HG02623 (cell line): Measurements from ENCODE around the gene CAPN10.

Source experiments
- ATAC-seq: cut with Tn5 transposase; IDR thresholded peaks from one replicate; pipeline ENCODE4 v1.9.1; 2021; ENCODE audit warnings: moderate library complexity; ENCODE audit not compliant: unreplicated experiment

CAPN10 gene

GRCh38 chr2:240622531-240623235, 36.1 kb downstream of the CAPN10 start:
- ATAC-seq: no peak

DNA sequence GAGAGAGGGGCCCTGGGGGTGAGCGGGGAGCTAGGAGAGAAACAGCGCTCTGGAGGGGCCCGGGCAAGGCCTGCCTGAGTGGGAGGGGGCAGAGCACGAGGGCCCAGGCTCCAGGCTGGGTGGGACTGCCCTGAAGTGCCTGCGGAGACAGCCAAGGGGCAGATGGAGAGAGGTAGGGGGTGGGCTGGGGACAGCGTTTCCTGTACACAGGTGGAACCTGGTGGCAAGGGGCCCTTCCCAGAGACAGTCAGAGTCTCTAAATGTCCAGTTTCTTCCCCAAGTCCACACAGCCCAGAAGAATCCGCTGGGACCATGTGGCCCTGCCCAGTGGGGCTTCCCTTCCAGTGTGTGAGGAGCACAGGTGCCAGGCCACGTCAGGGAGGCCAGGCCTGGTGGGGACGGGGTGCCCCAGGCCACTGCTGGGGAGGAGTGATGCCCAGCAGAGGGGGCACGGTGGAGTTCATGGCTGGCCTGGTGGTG, 37.0 kb downstream of the CAPN10 start:
- ATAC-seq: no peak

DNA sequence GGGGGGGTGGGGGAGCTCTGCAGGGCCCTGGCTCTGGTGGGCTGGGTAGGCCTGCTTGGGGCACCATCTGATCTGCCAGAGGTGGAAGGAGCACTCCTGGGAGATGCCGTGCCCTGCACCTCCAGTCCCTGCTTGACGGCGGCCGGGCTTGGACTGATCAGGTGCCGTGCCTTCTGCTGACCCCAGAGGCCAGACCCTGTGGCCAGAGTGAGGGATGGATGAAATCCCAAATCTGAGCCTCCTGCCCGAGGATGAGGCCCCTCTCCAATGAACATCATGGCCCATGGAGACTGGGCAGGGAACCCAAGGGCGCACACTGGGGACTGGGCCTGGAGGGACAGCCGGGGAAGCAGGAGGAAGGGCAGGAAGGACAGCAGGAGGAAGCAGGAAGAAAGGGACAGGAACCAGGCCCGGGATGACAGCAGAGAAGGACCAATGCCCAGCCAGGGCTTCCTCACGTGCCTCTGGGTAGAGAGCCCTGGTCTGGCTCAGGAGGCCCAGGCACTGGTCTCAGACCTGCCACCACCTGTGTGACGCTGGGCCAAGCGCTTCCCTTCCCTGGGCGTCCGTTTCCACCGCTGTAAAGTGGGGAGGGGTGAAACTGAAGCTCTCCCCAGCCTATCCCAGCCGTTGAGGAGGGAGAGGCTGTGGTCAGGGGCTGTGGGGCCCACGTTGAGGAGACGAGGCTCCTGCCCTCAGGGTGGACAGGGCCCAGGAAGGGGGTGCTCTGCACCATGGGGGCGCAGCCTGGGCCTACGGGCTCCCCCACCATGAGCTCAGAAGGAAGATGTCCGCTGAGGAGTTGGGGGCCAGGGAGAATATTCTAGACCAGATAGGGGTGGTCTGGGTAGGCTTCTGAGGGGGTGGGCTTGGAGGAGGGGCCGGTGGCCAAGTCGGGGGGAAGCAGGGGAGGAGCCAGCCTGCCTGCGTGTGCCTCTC, 37.7 kb downstream of the CAPN10 start:
- ATAC-seq: no peak

GRCh38 chr2:240624950-240625621, 38.6 kb downstream of the CAPN10 start, which contains the start of gene GPR35:
Gene GPR35, plus strand, starts transcription at chr2:240625480. Its CDS starts 4,473 bp downstream, at chr2:240629953.
- no peak for ATAC-seq

GRCh38 chr2:240626531-240627300, 40.2 kb downstream of the CAPN10 start:
- ATAC-seq: no peak

DNA sequence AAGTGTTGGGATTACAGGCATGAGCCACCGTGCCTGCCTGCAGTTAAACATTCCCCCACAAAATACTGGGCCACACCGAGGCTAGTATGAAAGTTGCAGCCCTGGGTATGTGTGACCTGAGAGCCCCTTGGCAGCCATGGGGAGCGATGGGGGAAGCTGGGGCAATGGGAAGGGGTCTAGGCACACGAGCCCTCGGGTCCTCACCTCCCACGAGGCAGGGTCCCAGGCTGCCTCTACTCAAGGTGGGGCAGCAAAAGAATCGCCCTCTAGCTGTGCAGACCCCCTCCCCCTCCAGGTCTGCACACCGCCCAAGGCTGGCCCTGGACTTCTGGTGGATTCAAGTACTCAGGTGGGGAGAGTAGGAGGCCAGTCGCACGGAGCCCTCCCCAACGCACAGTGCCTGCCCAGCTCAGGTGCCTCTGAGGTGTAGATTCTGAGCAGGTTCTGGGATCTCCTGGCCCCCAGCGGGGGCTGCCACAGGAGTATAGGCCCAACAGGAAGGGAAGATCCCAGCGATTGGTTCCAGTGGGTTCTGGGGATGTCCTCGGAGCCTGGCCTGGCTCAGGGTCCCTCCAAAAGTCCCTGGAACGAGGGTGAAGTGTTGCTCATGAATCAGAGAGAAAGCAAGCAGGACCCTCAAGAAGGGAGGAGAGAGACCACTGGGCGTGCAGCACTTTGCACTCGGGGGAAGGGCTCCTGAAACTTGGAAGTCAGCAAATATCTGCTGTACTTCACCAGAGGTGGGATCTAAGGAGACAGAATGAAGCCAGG, 41.4 kb downstream of the CAPN10 start:
- no peak for ATAC-seq

DNA sequence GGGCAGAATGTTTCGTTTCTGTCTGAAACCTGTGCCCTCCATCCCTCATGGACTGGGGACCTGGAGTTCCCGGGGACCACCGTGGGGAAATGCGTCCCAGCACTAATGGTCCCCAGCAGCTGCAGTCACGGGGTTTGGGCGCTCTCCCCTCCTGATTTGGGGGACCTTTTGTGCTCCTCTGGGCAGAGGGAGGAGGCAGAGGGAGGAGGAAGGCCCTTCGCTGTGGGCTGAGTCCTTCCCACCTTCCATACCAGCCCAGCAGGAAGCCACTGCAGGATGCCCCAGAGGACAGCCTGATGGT, 41.9 kb downstream of the CAPN10 start:
- no peak for ATAC-seq

DNA sequence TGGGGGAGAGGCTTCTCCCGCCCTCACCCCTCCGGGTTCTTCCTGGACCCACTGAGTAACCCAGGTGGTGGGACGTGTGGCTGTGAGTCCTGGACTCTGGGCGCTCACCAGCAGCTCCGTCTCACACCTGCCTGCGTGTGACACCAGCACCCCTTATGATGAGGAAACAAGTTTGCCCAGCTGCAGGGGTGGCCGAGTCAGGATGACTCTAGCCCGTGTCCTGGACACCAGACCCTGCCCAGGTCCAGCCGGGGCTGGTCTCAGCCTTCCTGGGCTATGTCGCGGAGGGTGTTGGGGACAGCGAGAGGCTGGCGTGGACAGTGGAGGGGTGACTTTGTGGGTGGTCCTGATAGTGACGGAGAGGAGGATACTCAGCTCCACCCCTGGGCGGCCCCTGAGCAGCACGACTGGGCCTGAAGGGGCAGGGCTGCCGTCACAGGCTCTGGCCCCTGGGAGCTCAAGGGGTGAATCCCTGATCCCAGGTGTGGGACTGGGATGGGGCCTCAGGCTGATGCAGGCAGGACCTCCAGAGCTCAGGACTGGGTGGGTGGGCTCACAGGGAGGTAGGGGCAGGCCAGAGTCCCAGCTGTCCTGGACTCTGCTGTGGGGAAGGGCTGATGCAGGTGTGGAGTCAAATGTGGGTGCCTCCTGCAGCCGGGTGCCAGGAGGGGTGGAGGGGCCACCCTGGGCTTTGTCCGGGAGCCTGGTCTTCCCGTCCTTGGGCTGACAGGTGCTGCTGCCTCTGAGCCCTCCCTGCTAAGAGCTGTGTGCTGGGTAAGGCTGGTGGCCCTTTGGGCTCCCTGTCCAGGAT, 42.5 kb downstream of the CAPN10 start:
- no peak for ATAC-seq

- no peak for ATAC-seq
These were observed 43.1 kb downstream of the CAPN10 start for GRCh38 chr2:240629619-240629967.

GRCh38 chr2:240629968-240630770, 43.6 kb downstream of the CAPN10 start:
- no peak for ATAC-seq

GRCh38 chr2:240630771-240631547, 44.4 kb downstream of the CAPN10 start:
- ATAC-seq: no peak

DNA sequence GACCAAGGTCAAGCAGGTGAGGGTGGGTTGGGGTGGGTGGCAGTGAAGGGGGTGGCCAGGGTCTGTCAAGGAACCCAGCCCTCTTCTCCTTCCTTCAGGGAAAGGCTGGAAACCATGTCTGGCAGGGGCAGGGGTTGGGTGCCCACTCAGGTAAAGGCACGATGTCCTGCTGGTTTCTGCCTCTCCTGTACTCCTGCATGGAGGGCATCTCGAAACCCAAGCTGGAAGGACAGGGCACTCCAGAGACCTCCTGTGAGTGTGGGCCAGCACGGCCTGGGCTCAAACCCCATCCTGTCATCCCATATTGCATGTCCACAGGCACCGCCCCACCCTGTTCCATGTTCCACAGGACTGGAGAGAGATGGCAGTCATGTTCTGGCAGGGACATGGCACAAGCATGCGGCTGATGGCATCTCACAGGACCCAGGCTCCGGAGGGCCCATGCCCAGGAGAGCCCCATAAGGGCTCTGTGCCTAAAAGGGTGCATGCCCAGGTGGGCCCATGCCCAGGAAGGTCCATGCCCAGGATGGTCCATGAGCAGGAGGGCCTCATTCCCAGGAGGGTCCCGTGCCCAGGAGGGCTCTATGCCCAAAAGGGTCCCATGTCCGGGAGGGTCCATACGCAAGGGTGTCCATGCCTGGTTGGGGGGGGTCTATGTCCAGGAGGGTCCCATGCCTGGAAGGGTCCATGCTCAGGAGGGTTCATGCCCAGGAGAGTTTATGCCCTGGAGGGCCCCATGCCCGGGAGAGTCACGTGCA, 45.2 kb downstream of the CAPN10 start:
- no peak for ATAC-seq

DNA sequence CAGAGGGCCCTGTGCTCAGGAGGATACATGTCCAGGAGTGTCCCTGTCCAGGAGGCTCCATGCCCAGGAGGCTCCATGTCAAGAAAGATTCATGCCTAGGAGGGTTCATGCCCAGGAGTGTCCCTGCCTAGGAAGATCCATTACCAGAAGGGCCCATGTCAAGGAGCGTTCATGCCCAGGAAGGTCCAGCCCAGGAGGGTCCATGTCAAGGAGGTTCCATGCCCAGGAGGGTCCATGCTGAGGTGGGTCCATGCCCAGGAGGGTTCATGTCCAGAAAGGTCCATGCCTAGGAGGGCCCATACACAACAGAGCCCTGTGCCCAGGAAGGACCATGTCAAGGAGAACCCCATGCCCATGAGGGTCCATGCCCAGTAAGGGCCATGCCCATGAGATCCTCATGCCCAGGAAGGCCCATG, 45.8 kb downstream of the CAPN10 start:
- ATAC-seq: no peak

- no peak for ATAC-seq
These were observed 48.8 kb downstream of the CAPN10 start for GRCh38 chr2:240635121-240635997.

GRCh38 chr2:240635998-240636547, 49.5 kb downstream of the CAPN10 start:
- ATAC-seq: no peak
